KMS-11 (cell line): ENCODE results near the gene CTBP2.

Experiments
- H2AFZ ChIP-seq: fragments of 200-600 bp; sonication (generic); 2 replicates; pipeline ENCODE4 v1.6.1; 2016; ENCODE audit warnings: antibody characterized with exemption, mixed run types, low read depth
- H3K27ac ChIP-seq: fragments of 200-600 bp; sonication (generic); 2 replicates; pipeline ENCODE4 v1.6.1; 2016; ENCODE audit warnings: mild to moderate bottlenecking, mixed run types
- H3K27me3 ChIP-seq: fragments of 200-600 bp; sonication (generic); 2 replicates; pipeline ENCODE4 v1.6.1; 2017; ENCODE audit warnings: mild to moderate bottlenecking, low read depth, mixed run types, moderate library complexity; ENCODE audit not compliant: insufficient read depth
- H3K36me3 ChIP-seq: fragments of 200-600 bp; sonication (generic); 2 replicates; pipeline ENCODE4 v1.6.1; 2017; ENCODE audit warnings: mild to moderate bottlenecking, mixed run types; ENCODE audit not compliant: insufficient read depth
- H3K4me1 ChIP-seq: fragments of 200-600 bp; sonication (generic); 2 replicates; pipeline ENCODE4 v1.6.1; 2016; ENCODE audit warnings: mild to moderate bottlenecking, low read depth, mixed run types; ENCODE audit not compliant: poor library complexity, severe bottlenecking
- H3K4me2 ChIP-seq: fragments of 200-600 bp; sonication (generic); 2 replicates; pipeline ENCODE4 v1.7.0; 2016; ENCODE audit warnings: mild to moderate bottlenecking, mixed run types
- H3K4me3 ChIP-seq: fragments of 200-600 bp; sonication (generic); IDR thresholded peaks from 2 replicates; pipeline ENCODE4 v1.6.1; 2017; ENCODE audit warnings: low read depth, low read length, mixed read lengths; ENCODE audit not compliant: insufficient read depth
- H3K79me2 ChIP-seq: fragments of 200-600 bp; sonication (generic); 2 replicates; pipeline ENCODE4 v1.6.1; 2016; ENCODE audit warnings: low read depth, mixed run types; ENCODE audit not compliant: insufficient read depth
- H3K9ac ChIP-seq: fragments of 200-600 bp; sonication (generic); 2 replicates; pipeline ENCODE4 v1.6.1; 2016; ENCODE audit warnings: mild to moderate bottlenecking, mixed run types
- H4K20me1 ChIP-seq: fragments of 200-600 bp; sonication (generic); 2 replicates; pipeline ENCODE4 v1.6.1; 2016; ENCODE audit warnings: mild to moderate bottlenecking, mixed run types; ENCODE audit not compliant: insufficient read depth
- CTCF ChIP-seq: fragments of 200-600 bp; sonication (generic); conservative IDR thresholded peaks from 2 replicates; pipeline ENCODE4 v1.6.1; 2017; ENCODE audit warnings: low read depth, mild to moderate bottlenecking, antibody characterized with exemption, low read length, moderate library complexity, mixed read lengths

CTBP2 gene

GRCh38 chr10:125142946-125143345, 17.4 kb downstream of the CTBP2 start:
- no peaks in the 10 kb centered on the region for H3K27me3 ChIP-seq
- TF ChIP-seq CTCF = no peak
- H3K4me1 ChIP-seq = peaks cover 46% of the 10 kb centered on the region
- H3K4me3 ChIP-seq = no peak overlapping the region
- no peaks in the 10 kb centered on the region for H3K36me3 ChIP-seq
- no peak overlapping the region for H2AFZ ChIP-seq
- H3K27ac ChIP-seq = no peak overlapping the region
- H4K20me1 ChIP-seq = peaks cover 4% of the 10 kb centered on the region; the same call in 1 of the 2 replicates
- H3K4me2 ChIP-seq = no peak overlapping the region
- no peak overlapping the region for H3K9ac ChIP-seq
- peaks cover 35% of the 10 kb centered on the region for H3K79me2 ChIP-seq

GRCh38 chr10:125141860-125142484, 18.4 kb downstream of the CTBP2 start:
- H3K36me3 ChIP-seq = no peaks in the 10 kb centered on the region
- H3K79me2 ChIP-seq = peaks cover 35% of the 10 kb centered on the region
- no peak overlapping the region for H3K9ac ChIP-seq
- H3K27ac ChIP-seq = no peak overlapping the region
- H4K20me1 ChIP-seq = peaks cover 4% of the 10 kb centered on the region; the same call in 1 of the 2 replicates
- no peak overlapping the region for H3K4me3 ChIP-seq
- TF ChIP-seq CTCF = no peak
- H2AFZ ChIP-seq = no peak overlapping the region
- no peak overlapping the region for H3K4me2 ChIP-seq
- no peaks in the 10 kb centered on the region for H3K27me3 ChIP-seq
- H3K4me1 ChIP-seq = peaks cover 36% of the 10 kb centered on the region

GRCh38 chr10:125141150-125141859, 19.1 kb downstream of the CTBP2 start:
- Histone ChIP-seq H3K4me2 (no peak overlapping the region), H3K4me3 (no peak overlapping the region), H3K36me3 (no peaks in the 10 kb centered on the region), H3K27me3 (no peaks in the 10 kb centered on the region), H3K79me2 (peaks cover 33% of the 10 kb centered on the region), H3K9ac (no peak overlapping the region), H2AFZ (no peak overlapping the region), H3K4me1 (peaks cover 29% of the 10 kb centered on the region), H3K27ac (no peak overlapping the region), H4K20me1 (peaks cover 1% of the 10 kb centered on the region; the same call in 1 of the 2 replicates)
- TF ChIP-seq CTCF = no peak

GRCh38 chr10:125140151-125140550, 20.2 kb downstream of the CTBP2 start:
- Histone ChIP-seq H3K36me3 (no peaks in the 10 kb centered on the region), H3K4me1 (peaks cover 18% of the 10 kb centered on the region), H4K20me1 (no peaks in the 10 kb centered on the region), H3K27me3 (no peaks in the 10 kb centered on the region), H3K79me2 (peaks cover 23% of the 10 kb centered on the region), H3K4me3 (no peak overlapping the region), H2AFZ (no peak overlapping the region), H3K27ac (no peak overlapping the region), H3K4me2 (no peak overlapping the region), H3K9ac (no peak overlapping the region)
- no peak for TF ChIP-seq CTCF
